GM19468 (cell line): Measurements from ENCODE around the gene GPR161.

ENCODE experiments used
- ATAC-seq: cut with Tn5 transposase; IDR thresholded peaks from one replicate; pipeline ENCODE4 v1.9.1; 2021; ENCODE audit warnings: mild to moderate bottlenecking, moderate library complexity, moderate number of reproducible peaks; ENCODE audit not compliant: unreplicated experiment; ENCODE audit errors: extremely low read depth

The GPR161 gene

DNA sequence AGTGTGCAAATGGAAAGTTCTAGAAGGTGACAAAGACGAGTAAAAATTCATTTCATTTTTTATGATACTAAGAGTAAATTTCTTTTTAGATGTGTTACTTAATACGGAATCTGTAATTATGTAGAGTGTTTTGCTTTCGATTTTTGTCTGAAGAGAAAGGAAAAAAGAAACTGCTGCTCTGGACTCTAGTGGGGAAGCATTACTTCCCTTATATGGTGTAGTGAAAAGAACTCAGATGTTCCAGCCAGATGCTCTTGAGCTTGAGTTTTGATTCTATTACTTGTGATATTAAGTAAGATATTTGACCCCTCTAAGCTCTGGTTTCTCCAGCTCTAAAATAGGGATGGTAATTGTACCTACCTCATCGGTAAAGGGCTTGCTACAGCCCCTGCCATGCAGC, 12.2 kb upstream of the GPR161 start:
- ATAC-seq = peak; percentile 60

DNA sequence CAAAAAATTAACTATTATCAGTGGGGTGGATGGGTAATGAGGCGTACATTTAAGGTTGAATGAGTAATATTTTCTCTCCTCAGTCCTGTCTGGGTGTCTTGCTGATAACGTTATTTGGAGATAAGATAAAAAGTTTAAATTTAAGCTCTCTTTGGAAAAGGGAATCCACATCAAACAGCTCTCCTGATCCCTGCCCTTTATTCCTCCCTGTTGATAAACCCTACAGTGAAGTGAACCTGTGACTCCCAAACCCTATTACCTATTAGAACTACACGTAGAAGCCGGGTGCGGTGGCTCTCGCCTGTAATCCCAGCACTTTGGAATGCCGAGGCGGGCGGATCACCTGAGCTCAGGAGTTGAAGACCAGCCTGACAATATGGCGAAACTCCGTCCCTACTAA, 9.9 kb upstream of the GPR161 start:
- no peak for ATAC-seq

DNA sequence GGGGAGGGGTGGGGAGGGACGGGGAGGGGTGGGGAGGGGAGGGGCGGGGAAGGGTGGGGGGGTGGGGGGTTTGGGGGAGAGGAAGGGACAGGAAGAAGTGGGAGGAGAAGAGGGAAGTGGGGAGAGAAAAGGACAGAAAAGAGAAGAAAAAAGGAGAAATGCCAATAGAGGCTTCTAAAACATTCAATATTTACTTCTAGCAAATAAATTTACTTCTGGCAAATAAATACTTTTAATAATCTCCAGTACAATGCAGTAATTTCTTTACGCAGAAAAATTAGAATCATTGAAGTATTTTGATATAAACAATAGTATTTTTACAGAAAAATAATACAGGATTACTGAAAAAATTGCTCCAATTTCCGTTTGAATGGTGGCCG, 9.4 kb upstream of the GPR161 start:
- no peak for ATAC-seq

DNA sequence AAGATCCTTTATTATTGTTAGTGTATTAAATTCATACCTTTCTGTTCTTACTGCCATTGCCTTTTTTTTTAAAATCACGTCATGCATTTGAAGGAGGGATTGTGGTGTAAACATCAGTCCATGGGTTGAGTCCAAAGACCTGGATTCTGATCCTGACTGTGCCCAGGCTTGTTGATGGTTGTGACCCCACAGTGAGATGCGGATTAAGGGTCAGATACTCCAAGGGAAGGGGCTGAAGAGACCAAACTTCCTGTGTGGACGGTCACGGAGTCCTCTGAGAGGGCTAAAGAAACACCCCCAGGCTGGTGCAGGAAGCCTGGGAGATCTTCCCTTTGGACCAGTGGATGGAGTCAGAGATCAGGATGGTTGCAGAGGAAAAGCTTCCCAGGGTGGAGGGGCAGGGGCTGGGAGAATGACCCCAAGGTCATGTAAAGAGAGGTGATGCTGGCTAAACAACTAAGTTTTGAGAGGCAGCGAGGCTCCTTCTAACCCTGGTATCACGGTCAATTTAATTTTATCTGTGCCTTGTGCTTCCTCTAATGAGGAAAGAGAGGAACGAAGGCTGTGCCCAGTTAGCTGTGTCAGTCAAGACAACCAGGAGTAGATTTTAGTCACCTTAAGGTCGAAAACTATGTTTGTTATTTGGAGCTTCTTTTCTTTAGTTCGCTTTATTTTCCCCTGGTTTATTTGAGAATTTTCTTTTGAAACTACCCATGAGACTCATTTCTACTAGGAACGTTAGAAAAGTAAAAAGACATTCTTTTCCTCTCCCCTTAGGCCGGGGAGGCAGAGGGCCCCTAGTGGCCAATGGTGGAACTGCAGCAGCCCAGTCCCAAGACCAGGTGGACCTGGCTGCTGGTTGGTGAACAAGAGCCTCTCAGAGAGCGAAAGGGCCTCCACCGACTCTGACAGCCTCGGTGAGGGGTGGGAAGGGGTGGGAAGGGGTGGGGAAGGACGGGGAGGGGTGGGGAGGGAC, 8.7 kb upstream of the GPR161 start:
- ATAC-seq = peak; percentile 55

DNA sequence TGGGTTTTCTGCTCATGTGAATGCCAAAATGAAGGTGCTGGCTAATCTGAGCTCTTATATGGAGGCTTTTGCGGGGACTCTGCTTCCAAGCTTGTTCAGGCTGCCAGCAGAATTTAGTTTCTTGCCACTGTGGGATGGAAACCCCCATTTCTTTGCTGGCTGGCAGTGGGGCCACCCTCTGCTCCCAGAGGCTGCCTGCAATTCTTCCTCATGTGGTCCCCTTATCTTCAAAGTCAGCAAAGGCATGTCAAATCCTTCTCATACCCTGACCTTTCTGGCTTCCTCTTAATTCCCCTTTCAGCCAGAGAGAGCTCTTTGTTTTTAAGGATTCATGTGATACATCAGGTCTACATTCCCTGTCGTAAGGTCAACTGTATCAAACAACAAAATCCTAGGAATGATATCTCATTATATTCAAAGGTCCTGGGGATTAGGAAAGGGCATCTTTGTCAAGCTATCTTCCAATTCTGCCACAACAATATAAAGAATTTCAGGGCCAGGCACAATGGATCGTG, 5.2 kb upstream of the GPR161 start:
- no peak for ATAC-seq

DNA sequence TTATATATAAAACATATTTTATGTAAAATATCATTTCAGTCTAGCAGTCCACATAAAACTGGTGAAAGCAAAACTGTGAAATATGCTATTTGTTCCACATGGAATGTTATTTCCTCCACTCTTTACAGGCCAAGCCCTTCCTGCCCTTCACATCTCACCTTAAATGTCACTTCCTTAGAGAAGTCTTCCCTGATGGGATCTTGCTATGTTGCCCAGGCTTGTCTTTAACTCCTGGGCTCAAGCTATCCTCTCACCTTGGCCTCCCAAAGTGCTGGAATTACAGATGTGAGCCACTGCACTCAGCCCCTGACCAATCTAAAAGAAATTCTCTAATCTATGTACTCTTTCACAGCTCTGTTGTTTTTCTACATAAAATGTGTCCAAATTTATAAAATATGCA, 2.3 kb upstream of the GPR161 start:
- ATAC-seq = no peak

DNA sequence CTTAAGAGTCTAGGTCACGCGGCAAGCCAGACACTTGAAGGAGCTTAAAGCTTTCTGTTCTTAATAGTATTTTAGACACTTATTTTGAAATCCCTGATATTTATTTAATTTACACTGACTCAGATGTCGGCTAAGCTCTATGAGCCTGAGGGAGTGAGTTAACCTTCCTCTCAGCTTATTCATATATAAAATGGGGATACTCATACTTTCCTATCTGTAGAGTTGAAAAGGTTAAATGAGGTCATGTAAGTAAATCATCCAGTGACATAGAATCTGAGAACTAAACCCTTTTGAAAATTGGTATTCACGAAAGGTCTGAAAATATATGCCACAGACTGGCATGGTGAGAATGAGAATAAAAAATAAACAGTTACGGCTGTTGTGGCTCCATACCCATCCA, 1.4 kb upstream of the GPR161 start:
- ATAC-seq = no peak

DNA sequence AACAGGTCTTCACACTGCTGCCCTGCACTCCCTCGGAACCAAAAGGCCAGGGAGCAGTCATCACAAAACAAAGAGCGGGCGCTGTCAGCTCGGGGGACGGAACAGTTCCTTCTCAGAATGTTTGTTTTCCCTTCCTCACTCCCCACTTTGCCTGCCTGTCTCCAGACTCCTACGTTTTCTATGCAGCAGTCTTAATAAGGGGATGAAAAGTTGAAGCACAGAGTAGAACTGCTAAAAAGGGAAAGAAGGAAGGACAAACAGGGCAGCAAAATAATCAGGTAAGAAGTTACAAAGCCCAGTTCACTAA, 738 bp upstream of the GPR161 start:
- no peak for ATAC-seq

DNA sequence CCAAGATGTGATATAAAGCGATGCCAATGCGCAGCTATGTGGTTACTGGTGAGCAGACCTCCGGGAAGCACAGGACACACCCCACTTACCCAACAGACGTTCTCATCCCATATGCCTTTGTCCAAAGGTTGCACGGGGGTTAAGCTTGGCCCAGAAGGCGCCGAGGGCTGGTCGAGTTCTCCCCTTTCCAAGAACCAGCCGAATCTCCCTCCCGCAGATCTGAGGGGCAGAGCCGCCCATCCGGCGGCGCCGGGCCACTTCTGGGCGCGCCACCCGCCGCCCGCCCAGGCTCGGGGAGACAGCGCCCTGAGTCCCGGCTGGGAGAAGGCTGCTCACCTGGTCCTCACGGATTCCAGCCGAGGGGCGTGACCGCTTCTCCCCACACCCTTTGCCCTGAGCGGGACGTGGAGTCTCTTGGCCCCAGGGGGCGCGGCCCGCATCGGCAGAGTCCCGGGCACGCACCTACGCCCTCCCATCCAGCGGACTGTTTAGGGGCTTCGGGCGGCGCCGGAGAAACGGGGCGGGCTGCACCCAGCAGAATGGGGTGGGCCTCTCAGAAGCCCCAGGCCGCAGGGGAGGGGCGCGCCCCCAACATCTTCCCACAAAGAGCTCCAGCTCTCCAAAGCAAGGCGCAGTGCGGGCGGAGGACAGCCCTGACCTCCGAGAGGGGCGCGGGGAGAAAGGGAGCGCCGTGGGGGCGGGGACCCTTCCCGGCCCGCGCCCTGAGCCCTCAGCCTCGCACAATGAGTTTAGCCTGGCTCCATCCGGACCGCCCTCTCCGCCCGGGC, 615 bp downstream of the GPR161 start:
- no peak for ATAC-seq

DNA sequence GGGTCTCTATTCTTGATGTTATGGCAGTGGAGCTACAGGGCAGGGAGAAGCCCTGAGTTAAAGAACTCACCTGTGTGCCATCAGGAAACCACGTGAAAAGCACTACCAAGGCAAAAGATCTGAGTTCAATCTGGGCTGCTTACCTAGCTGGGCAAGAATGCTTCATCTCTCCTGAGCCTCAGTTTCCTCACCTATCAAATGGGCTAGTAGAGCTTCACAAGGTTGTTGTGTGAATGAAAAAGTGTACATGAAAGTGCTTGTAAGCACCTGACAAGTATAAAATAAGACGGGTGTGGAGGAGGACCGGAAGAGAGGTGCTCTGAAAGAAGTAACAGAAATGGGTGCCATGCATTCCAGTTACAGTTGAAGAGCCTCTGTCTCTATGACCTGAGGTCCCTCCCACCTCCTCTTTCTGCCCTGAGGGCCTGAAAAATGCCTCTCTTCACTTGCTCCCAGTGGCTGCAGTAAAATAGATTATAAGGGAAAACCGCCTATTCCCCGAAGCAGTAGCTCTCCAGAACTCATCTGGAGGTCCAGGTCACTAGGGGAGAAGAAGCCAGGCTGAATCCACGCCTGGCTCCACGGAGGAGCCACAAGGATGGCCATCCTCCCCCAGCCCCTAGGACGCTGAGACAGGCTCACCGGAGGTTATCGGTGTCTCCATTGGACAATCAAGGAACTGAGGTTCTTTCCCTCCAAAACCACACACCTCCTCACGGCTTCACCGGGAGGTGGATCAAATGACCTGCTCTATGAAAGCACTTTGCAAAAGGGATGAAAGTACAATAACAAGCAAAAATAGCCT, 1.4 kb downstream of the GPR161 start:
- ATAC-seq = no peak

DNA sequence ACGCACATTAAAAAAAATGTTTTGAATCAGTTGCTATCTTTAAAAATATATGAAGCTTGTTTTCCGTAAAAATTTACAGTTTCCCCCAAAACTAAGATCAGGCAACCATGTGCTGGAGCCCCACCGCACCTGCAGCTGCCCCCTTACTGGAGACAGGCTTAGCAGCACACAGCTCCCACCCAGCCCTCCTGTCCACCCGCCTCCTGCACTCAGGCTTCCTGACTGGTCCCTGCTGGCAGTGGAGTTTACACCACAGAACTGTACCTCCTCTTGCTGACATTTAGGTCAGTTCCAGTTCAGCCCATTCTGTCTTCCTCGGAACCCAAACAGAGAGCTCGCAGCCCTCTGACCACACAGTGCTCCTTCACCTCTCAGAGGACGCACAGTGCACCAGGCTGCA, 2.1 kb downstream of the GPR161 start:
- ATAC-seq = no peak

DNA sequence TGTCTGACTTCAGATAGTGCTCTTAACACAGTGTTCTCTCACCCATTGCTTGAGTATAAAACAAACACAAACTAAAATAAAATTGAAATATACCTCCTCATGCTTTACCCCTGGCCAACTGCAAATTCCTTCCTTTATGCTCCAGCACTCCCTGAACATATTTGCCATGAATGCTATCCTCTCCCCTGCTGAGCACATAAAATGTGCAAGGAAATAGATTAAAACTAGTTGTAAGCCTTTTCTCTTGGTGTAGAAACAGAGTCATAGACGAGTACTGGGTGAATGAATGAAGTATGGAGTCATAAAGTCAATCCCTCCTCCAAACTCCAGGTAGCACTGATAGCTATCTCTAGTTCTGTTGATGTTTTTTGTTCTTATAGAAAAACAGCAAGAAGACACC, 2.6 kb downstream of the GPR161 start:
- no peak for ATAC-seq

DNA sequence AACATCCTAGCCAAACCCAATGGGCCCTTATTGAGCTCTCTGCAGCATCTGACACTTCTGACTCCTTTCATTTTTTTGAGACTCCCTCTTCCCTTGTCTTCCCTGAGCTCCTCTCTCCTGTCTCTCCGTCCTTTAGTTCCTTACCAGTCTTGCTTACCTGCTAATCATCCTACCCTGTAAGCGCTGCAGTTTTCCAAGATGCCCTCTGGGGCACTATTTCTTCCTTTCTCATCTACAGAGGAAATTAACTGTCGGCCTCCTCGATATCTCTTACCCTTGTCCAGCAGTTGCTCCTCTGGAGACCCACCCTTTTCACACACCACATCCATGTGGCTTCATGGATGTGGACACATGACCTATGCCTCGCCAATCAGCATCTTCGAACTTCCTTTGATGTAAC, 6.8 kb downstream of the GPR161 start:
- no peak for ATAC-seq

DNA sequence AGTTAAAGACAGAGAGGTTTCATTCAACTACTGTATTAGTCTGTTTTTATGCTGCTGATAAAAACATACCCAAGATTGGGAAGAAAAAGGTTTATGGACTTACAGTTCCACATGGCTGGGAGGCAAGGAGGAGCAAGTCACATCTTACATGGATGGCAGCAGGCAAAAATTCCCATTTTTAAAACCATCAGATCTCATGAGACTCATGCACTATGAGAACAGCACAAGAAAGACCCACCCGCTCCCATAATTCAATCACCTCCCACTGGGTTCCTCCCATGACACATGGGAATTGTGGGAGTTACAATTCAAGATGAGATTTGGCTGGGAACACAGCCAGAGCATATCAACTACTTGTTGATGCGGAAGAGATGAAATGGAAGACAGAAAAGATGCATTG, 9.2 kb downstream of the GPR161 start:
- no peak for ATAC-seq

DNA sequence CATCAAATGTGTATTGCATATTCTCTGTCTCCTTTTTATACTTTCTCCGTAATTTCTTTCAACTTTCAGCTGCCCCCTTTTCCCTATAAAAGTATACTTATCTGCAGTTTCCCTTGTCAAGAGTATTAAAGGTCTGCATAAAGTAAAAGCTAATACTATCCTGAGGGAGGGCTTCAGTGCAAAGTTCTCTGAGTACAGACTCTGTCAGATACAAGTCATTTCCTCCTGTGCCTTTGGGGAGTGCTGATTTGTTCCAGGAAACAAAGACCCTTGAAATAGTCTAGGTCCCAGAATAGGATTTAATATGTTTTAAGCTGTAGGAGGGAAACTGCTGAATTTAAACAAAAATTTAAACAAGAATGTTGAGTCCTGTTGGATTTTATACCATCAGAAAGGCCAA, 11.7 kb downstream of the GPR161 start:
- ATAC-seq = no peak

DNA sequence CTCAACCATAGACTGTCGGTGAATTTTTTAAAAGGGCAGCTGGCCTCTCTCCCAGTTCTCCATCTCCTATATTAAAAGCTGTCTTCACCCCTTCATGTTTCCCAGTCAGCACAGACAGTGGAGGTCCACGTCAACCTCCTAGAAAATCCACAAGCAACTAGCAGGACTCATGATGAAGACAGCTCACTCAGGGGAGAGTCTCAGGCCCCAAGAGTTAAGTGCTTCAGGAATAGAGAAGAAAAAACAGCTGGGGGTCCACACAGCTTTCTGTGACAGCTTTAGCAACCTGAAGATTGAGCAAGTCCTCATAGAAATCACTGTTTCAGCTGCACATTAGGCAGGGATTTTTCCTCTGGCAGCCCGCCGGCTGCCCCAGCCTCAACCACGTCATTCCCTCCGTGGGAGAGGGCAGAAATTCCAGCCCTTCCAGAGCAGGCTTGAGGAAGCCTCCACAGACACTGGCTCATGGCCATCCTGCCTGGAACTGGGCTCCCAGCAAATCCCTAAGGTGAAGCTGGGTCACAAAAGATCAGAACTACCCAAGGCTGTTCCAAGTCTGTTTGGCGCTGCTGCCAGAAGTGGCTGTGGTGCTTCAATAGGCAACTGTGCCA, 15.2 kb downstream of the GPR161 start:
- no peak for ATAC-seq

DNA sequence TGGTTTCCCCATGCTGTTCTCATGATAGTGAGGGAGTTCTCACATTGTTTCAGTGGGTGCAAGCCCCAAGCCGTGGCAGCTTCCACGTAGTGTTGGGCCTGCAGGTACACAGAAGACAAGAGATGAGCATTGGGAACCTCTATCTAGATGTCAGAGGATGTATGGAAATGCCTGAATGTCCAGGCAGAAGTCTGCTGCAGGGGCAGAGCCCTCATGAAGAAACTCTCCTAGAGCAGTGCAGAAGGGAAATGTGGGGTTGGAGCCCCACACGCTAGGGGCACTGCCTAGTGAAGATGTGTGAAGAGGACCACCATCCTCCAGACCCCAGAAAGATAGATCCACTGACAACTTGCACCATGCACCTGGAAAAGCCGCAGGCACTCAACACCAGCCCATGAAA, 17.0 kb downstream of the GPR161 start:
- no peak for ATAC-seq

DNA sequence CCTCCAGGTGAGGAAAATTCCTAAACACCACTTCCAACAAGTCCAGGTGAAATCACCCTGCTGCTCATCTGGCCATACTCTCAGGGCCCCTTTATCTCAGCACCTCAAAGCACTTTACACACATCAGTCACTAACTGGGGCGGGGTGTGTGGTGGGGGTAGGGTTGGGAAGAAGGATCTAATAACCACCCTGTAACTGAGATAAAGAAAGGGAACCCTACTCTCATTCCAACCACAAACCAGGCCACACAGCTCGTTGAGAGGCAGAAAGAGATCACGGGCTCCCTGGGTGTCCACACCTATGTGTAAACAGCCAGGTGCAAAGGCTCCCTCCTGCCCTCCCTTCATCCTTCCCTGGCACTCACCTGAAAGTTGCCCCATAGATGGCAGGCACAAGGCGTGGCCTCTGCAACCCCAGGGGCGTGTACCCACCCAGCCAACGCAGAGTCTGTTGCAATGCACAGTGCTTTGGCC, 20.4 kb downstream of the GPR161 start:
- no peak for ATAC-seq

DNA sequence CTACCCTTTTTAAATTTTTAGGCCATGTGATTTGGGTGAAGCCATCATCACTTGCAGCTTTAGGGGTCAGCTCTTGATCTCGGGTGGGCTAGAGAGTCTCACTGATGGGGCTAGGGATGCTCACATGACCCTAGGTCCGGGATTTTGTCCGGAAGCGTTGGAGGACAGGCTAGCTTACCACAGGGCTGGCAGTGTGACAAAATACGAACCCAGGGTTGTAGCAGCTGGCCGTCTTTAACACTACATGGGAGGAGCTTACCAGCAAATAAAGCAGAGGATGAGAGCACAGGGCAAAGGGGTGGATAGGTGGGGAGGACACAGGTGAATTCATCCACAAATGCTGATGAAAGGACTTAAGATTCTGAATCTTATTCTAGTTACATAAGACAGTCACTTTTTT, 21.9 kb downstream of the GPR161 start:
- no peak for ATAC-seq

DNA sequence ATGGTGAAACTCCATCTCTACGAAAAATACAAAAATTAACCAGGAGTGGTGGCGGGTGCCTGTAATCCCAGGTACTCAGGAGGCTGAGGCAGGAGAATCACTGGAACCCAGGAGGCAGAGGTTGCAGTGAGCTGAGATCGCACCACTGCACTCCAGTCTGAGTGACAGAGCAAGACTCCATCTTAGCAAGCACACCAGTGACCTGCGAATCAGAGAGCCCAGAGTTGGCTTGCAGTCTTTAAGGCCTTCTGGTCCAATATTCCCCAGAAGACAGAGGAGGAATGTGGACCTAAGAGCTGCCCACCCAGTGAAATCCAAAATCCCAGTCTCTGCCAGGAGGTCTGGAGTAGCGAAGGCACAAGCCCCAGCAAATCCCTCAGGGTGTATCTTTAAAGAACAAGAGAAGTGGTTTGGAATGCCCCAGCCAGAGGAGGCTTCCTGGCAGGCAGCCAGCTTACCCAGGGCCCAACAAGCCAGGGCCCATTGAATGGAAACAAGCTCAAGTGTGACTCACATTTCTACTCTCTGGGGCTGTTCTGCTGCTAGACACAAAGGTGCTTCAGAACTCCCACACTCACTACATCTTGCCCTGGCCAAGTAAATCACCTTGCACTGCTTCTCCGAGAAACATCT, 23.9 kb downstream of the GPR161 start:
- ATAC-seq = no peak
